Left colon (tissue), 2 donors: ENCODE measurements around the gene GGT5. TPM values are rescaled to one million over a fixed set of nuclear protein-coding genes. Genes with fewer than 3 reads are reported as not detected.
"Not testable (repeated sequence)": the region's sequence is repeated elsewhere in the genome, so short reads cannot be mapped to it uniquely, and the experiment has no call there.

ENCODE experiments used
- ATAC-seq: fragments of 200-7000 bp; cut with Tn5 transposase; one replicate; pipeline ENCODE4 v1.9.1; 2020; ENCODE audit warnings: mild to moderate bottlenecking, moderate library complexity
- DNase-seq, 2 donors: peaks; one replicate each; pipeline ENCODE4 v3.0.0-alpha.2; 2020
- intact Hi-C, 2 donors: fragments of 100-400 bp; cut with DNase I in 1 of 2; cut with micrococcal nuclease in 1 of 2; formaldehyde crosslinking; loops; one replicate each; pipeline versions ENCODE4 v1.11.2 to v1.14.0; 2022; cut with DNase I, micrococcal nuclease
- total RNA-seq, 2 donors: library from RNA; stranded (reverse); fragmentation: NEBNext Ultra II Directional; extraction: Animal tissue kit (Norgen Biotek cat#: 25700); gene quantifications; one replicate each; pipeline ENCODE4 v1.2.1, GENCODE V29; 2021
- donor health status: DM: no; HTN: no; CAD: no.
- donor health status: DM: yes; HTN: yes; CAD: no.

GGT5 gene
- total RNA-seq, 2 donors from 2014 or later = 3.7 to 6.7 TPM

- DNase-seq = peak in 1 of 2 donors; percentile 78
- intact Hi-C loops = loop anchor here in 1 of 2 donors (10.0 kb wide), 1 partner anchor 55 kb away; the partner anchor contains the start of gene GGT5
- peak; percentile 92 for ATAC-seq
Observed at GRCh38 chr22:24189249-24190158, 55.4 kb downstream of the GGT5 start.

DNA sequence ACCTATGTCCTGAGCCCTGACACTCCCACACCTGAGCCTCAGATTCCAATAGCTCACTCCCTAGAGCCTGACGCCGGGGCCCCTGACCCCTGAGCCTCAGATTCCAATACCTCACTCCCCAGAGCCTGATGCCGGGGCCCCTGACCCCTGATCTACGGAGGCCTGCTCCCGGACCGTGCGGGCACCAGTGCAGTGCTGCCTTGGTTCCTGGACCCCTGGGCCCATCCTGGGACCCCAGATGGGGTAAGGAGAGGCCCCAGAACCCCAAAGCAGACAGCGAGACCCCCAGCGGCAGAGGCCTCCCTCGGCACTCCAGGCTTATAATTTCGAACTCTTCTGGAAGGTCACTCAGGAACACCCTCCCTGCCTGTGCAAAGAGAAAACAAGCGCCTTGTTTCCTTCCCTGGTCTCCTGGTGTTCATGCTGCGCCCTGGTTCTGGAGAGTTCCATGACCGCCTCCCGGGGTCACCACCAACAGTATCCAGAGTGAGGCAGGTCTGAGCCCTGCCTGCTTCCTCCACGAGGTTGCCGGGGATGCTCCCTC, 56.1 kb downstream of the GGT5 start:
- intact Hi-C loops = no loop called here
- DNase-seq = no peak

DNA sequence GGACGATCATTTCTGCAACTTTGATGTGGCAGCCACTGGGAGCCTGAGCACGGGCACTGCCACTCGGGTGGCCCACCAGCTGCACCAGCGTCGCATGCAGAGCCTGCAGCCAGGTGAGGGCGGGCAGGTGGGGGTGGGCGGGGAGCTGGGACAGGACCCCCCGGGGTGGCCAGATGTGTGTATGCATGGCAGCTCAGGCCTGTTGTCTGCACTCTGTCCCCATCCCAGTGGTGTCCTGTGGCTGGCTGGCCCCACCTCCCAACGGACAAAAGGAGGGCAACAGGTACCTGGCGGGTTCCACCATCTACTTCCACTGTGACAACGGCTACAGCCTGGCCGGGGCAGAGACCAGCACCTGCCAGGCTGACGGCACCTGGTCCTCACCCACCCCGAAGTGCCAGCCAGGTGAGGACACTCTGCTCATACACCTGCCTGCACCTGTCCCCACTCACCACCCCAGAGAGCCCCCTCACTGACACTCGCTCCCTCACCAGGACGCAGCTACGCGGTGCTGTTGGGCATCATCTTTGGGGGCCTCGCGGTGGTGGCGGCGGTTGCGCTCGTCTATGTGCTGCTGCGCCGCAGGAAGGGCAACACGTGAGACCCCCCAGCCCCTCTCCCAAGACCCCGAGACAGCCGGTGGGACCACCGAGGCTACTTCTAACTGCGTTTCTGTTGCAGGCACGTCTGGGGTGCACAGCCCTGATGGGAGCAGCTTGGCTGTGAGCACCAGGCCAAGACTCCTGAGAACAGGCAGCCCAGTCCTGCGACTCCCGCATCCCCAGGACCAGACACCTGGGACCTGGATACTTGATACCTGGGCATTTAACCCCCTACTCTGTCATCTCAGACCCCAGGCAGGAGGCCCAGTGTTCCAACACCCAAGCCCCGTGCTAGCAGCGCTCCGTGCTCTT, 56.9 kb downstream of the GGT5 start:
- no peak for DNase-seq
- ATAC-seq = no peak
- intact Hi-C loops = no loop called here

More for the DNA sequence above, 56.1 kb downstream of the GGT5 start:
- ATAC-seq = no peak

DNA sequence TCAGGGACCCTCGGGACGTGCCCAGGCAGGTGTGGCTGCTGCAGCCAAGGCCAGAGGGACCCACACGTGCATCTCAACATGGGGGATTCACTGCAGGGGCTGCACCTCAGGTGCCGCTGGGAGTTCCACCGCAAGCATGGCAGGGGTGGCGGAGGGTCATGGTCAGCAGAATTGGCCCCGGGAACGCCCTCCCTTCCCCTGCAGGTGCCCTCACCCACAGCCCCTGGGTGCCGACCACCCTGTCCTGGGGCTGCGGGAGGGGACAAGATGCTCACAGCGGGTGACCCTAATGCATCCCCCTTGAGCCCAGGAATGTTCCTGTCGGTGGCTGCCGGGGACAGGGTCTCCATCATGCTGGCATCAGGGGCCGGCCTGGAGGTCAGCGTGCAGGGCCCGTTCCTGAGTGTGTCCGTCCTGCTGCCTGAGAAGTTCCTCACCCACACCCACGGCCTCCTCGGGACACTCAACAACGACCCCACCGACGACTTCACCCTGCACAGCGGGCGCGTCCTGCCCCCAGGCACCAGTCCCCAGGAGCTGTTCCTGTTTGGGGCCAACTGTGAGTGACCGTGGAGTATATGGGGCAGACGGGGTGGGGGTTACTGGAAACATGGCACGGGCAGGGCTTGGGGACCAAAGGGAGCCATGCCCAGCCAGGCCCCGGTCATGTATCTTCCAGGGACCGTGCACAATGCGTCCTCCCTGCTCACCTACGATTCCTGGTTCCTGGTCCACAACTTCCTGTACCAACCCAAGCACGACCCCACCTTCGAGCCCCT, 57.8 kb downstream of the GGT5 start:
- ATAC-seq (no peak), DNase-seq (no peak)
- intact Hi-C loops = no loop called here

GRCh38 chr22:24186352-24186740, 58.5 kb downstream of the GGT5 start:
- ATAC-seq (no peak), DNase-seq (no peak)
- intact Hi-C loops = no loop called here

- intact Hi-C loops = no loop called here
Observed at GRCh38 chr22:24185501-24186351, 59.2 kb downstream of the GGT5 start.

GRCh38 chr22:24185001-24185500, 59.8 kb downstream of the GGT5 start:
- DNase-seq (no peak), ATAC-seq (no peak)
- intact Hi-C loops = no loop called here

More at GRCh38 chr22:24185501-24186351, 59.2 kb downstream of the GGT5 start:
- no peak for DNase-seq
- no peak for ATAC-seq

DNA sequence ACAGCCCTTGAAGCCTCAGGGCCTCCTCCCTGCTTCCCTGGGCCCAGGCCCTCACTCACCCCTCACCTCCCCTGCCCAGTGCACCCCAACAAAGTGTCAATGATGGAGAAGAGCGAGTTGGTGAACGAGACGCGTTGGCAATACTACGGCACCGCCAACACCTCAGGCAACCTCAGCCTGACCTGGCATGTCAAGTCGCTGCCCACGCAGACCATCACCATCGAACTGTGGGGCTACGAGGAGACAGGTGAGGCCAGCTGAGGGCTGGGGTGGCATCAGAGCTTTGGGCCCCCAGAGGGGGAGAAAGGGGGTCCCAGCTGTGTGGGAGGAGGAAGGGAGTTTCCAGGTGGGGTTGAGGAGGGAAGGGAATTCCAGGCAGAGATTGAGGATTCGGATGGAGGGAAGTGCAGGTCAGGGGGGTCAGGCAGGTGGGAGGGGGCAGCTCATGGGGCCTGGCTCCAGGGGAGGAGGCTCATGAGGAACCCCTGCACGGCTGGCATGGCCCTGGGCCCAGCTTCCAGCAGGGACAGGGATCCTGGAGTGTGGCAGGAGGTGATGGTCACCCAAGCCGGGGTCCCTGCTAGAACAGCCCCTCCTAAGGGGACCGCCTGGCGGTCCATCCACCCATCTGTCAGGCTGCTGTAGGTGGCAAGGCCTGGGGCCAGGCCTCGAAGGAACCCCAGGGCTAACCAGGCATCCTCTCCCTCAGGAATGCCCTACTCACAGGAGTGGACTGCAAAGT, 60.7 kb downstream of the GGT5 start:
- DNase-seq (no peak), ATAC-seq (no peak)
- intact Hi-C loops = no loop called here

GRCh38 chr22:24183321-24184031, 61.4 kb downstream of the GGT5 start:
- no peak for ATAC-seq
- intact Hi-C loops = no loop called here
- no peak for DNase-seq

- ATAC-seq, DNase-seq, intact Hi-C loops: not testable (repeated sequence)
Observed at GRCh38 chr22:24182900-24183246, 62.0 kb downstream of the GGT5 start.

DNA sequence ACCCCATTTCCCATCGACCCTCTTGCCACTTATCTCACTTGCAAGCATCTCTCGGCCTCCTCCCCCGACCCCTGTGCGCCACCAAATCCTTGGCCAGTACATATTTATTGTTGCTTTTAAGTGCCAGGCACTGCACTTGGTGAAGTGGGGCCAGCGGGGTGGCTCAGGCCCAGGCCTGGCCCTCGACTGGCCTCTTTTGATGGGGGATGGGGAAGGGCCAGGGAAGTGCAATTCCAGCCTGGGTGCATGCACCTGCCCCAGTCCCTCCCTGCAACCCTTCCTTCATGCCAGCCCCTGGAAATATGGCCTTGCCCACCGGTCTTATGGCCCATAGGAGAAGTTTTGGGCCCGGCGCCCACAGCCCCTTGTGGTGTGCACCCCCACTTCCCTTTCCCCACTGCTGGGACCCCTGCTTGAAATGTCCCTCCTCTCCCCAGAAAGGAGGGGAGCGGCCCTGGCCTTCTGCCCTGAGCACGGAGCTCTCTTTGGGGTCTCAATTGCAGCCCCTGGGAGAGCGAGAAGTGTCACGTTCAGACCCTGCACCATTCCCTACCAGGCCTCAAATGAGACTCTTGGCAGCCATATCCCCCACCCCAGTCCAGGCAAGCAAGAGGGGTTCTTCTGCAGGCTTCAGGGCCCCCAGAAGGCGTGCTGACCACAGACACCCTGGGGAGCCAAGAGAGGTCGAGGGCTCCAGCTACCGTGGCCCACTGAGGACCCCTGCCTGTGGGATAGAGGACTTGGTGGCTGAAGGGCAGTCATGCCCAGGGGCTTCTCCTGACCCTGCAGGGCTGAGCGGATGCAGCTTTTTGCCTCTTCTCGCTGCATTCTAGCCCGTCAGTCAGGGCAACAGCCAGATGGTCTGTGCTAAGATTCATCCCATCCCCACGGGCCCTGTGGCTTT, 62.6 kb downstream of the GGT5 start:
- intact Hi-C loops = no loop called here
- DNase-seq = no peak
- no peak for ATAC-seq

DNA sequence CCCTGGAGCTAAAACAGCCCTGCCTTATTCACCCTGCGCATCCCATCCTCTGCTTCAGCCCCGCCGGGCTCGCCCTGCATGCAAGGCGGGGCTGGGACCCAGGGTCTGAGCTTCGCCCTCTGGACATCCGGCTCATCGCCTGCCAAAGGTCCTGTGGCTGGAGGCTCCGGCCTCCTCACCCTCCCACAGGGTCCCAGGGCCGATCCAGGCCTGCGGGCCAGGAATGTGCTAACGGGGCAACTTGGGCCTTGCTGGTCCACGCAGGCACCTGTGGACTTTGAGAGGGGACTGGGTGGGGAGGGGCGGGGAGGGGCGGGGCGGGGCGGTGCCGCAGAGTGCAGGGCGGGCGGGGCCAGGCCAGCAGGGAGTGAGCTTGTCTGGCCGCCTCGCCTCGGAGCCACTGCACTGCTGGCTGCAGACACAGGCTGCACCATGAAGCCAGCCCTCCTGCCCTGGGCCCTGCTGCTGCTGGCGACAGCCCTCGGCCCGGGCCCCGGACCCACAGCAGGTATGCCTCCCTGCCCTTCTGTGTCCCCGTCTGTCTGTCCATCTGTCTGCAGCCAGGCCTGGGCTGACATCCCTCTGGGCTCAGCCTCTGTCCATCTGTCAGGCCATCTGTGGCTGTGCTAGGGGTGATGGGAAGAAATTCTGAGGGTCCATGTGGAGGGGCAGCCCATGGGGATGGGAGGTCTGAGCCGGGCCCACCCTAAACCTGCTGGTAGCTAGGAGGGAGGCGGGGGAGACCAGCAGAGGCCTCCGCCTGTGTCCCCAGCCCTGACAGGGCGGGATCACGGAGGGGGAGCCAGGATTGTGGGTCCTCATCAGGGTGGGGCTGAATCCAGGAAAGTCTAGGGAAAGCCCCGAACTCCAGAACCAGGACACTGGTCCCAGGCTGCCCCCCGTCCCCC, 63.5 kb downstream of the GGT5 start, which contains the start of gene SUSD2:
Gene SUSD2, plus strand, starts transcription at position 400 of the 908 bp plus-strand sequence. Its CDS starts 33 bp downstream, at position 433.
- ATAC-seq (peak; percentile 85), DNase-seq (peak in 1 of 2 donors; percentile 73)
- intact Hi-C loops = no loop called here

DNA sequence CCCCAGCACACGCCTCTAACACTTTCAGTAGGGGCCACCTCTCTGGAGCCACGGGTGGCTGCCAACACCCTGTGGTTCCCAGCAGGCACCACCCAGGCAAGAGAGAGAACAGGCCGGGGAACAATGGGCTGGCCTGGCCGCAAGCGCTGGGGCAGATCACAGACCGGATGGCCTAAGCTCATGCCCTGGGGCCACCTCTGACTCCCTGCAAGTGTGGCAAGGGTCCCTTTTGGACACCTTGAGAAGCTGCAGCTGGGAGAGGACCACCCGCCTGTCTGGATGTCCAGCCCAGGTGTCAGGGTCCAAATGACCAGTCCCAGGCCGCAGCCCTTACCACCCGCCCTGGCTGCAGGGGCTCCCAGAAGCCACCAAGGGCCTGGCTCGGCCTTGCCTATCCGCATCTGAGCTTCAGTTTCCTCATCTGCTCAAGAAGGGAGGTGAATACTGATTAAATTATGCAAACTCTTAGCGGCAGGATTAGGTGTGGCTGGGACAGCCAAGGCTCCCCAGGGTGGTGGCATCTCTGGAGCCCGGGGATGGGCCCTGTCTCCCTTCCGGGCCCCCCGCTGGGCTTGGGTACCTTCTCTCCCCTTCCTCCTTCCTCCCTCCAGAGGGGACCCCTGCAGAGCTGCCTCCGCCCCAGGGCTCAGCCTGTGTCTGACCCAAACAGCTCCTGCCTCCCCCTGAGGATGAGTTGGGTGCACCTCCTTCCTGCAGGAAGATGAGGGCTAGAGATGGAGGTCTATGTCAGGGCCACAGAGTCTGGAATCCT, 64.4 kb downstream of the GGT5 start:
- peak; percentile 6 for ATAC-seq
- intact Hi-C loops = no loop called here
- DNase-seq = no peak
